Astrocyte (in vitro differentiated cells and primary cell): ENCODE results near the gene FHIT. TPM values are rescaled to one million over a fixed set of nuclear protein-coding genes. Genes with fewer than 3 reads are reported as not detected.

Experiments
- DNase-seq: peaks from one replicate; pipeline ENCODE4 v3.0.0-alpha.2; 2010; ENCODE audit warnings: low read depth
- FAIRE-seq: peaks from 2 replicates; lab custom pipeline; 2011; peaks lifted over from hg19 to GRCh38; lab: Jason Lieb, UNC
- H2AFZ ChIP-seq: 2 replicates; pipeline ENCODE4 v1.6.0; 2012; ENCODE audit warnings: low read depth, low read length, inconsistent platforms
- H3K27ac ChIP-seq: 2 replicates; pipeline ENCODE4 v1.5.1; 2011; ENCODE audit warnings: low read depth, low read length, inconsistent platforms
- H3K27me3 ChIP-seq: 2 replicates; pipeline ENCODE4 v1.6.0; 2011; ENCODE audit warnings: low read length, inconsistent platforms; ENCODE audit not compliant: insufficient read depth
- H3K36me3 ChIP-seq: 2 replicates; pipeline ENCODE4 v1.5.1; 2011; ENCODE audit warnings: low read length, inconsistent platforms; ENCODE audit not compliant: insufficient read depth
- H3K4me1 ChIP-seq: 2 replicates; pipeline ENCODE4 v1.5.1; 2011; ENCODE audit warnings: low read length, inconsistent platforms; ENCODE audit not compliant: insufficient read depth
- H3K4me2 ChIP-seq: 2 replicates; pipeline ENCODE4 v1.6.0; 2012; ENCODE audit warnings: low read length, inconsistent platforms
- H3K4me3 ChIP-seq: 2 replicates; pipeline ENCODE4 v1.5.1; 2011; ENCODE audit warnings: low read depth, mild to moderate bottlenecking, low read length, inconsistent platforms; ENCODE audit not compliant: insufficient read depth
- H3K79me2 ChIP-seq: 2 replicates; pipeline ENCODE4 v1.6.0; 2012; ENCODE audit warnings: mild to moderate bottlenecking, low read length, inconsistent platforms; ENCODE audit not compliant: insufficient read depth
- H3K9ac ChIP-seq: 2 replicates; pipeline ENCODE4 v1.6.0; 2012; ENCODE audit warnings: mild to moderate bottlenecking, low read length, inconsistent platforms
- H3K9me3 ChIP-seq: 2 replicates; pipeline ENCODE4 v1.5.1; 2012; ENCODE audit warnings: low read depth, mild to moderate bottlenecking, low read length, inconsistent platforms; ENCODE audit not compliant: insufficient read depth
- H4K20me1 ChIP-seq: 2 replicates; pipeline ENCODE4 v1.6.0; 2012; ENCODE audit warnings: low read length, inconsistent platforms; ENCODE audit not compliant: insufficient read depth
- H3K27ac Mint-ChIP-seq: one replicate; pipeline ENCODE4 v1.8.0; 2021; ENCODE audit warnings: mild to moderate bottlenecking, mixed read lengths; ENCODE audit not compliant: unreplicated experiment
- H3K27me3 Mint-ChIP-seq: one replicate; pipeline ENCODE4 v1.8.0; 2021; ENCODE audit warnings: low read depth, mixed read lengths; ENCODE audit not compliant: unreplicated experiment
- H3K36me3 Mint-ChIP-seq: one replicate; pipeline ENCODE4 v1.8.0; 2021; ENCODE audit warnings: low read depth, mixed read lengths; ENCODE audit not compliant: unreplicated experiment
- H3K4me1 Mint-ChIP-seq: one replicate; pipeline ENCODE4 v1.8.0; 2021; ENCODE audit warnings: low read depth, mixed read lengths; ENCODE audit not compliant: unreplicated experiment
- H3K4me3 Mint-ChIP-seq: one replicate; pipeline ENCODE4 v1.8.0; 2021; ENCODE audit warnings: mild to moderate bottlenecking, moderate library complexity, mixed read lengths; ENCODE audit not compliant: unreplicated experiment
- H3K9me3 Mint-ChIP-seq: one replicate; pipeline ENCODE4 v1.8.0; 2021; ENCODE audit warnings: mild to moderate bottlenecking, mixed read lengths; ENCODE audit not compliant: unreplicated experiment
- EZH2 ChIP-seq: IDR thresholded peaks from 2 replicates; pipeline ENCODE4 v1.6.1; 2012; ENCODE audit warnings: mild to moderate bottlenecking, low read length, inconsistent platforms; ENCODE audit not compliant: insufficient read depth
- total RNA-seq: library from RNA; stranded (reverse); gene quantifications from 2 replicates; pipeline ENCODE4 v1.2.1, GENCODE V29; 2021
- TF ChIP-seq, protein P1 (sequence below): IDR thresholded peaks from 2 replicates; pipeline ENCODE4 v1.5.1; 2011; ENCODE audit warnings: low read depth, mild to moderate bottlenecking, inconsistent platforms, low read length, moderate library complexity; ENCODE audit not compliant: insufficient read depth

FHIT gene
- total RNA-seq, 1 donor from 2014 or later = 6.7 TPM

DNA sequence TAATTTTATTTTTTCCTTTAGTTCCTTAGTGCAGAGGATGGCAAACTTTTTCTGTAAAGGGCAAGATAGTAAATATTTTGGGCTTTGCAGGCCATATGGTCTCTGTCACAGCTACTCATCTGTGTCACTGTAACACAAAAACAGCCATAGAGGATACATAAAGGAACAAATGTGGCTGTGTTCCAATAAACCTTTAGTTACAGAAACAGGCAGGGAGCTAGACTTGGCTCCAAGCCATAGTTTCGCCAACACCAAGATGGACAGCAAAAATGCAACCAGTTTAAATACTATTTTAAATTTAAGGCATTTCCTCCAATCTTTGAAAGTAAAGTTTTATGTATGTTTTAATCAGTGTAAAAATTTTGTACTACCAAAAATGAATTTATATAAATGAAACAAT is 753.4 kb downstream of the FHIT start:
- no peak overlapping the region for H3K4me3 ChIP-seq
- FAIRE-seq = no peak
- H3K27ac Mint-ChIP-seq = no peak overlapping the region
- TF ChIP-seq, protein P1, sequence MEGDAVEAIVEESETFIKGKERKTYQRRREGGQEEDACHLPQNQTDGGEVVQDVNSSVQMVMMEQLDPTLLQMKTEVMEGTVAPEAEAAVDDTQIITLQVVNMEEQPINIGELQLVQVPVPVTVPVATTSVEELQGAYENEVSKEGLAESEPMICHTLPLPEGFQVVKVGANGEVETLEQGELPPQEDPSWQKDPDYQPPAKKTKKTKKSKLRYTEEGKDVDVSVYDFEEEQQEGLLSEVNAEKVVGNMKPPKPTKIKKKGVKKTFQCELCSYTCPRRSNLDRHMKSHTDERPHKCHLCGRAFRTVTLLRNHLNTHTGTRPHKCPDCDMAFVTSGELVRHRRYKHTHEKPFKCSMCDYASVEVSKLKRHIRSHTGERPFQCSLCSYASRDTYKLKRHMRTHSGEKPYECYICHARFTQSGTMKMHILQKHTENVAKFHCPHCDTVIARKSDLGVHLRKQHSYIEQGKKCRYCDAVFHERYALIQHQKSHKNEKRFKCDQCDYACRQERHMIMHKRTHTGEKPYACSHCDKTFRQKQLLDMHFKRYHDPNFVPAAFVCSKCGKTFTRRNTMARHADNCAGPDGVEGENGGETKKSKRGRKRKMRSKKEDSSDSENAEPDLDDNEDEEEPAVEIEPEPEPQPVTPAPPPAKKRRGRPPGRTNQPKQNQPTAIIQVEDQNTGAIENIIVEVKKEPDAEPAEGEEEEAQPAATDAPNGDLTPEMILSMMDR = no peak
- no peak for TF ChIP-seq EZH2
- no peak overlapping the region for H3K4me2 ChIP-seq
- no peak for DNase-seq
- H3K36me3 Mint-ChIP-seq = no peaks in the 10 kb centered on the region
- no peak overlapping the region for H3K9ac ChIP-seq
- H4K20me1 ChIP-seq = no peaks in the 10 kb centered on the region
- no peak overlapping the region for H2AFZ ChIP-seq
- no peaks in the 10 kb centered on the region for H3K4me1 ChIP-seq
- H3K27ac ChIP-seq = no peak overlapping the region
- H3K79me2 ChIP-seq = no peaks in the 10 kb centered on the region
- no peaks in the 10 kb centered on the region for H3K4me1 Mint-ChIP-seq
- H3K27me3 Mint-ChIP-seq = no peaks in the 10 kb centered on the region
- H3K36me3 ChIP-seq = no peaks in the 10 kb centered on the region
- no peak overlapping the region for H3K4me3 Mint-ChIP-seq
- peaks cover 3% of the 10 kb centered on the region for H3K9me3 Mint-ChIP-seq
- H3K27me3 ChIP-seq = no peaks in the 10 kb centered on the region
- no peaks in the 10 kb centered on the region for H3K9me3 ChIP-seq

DNA sequence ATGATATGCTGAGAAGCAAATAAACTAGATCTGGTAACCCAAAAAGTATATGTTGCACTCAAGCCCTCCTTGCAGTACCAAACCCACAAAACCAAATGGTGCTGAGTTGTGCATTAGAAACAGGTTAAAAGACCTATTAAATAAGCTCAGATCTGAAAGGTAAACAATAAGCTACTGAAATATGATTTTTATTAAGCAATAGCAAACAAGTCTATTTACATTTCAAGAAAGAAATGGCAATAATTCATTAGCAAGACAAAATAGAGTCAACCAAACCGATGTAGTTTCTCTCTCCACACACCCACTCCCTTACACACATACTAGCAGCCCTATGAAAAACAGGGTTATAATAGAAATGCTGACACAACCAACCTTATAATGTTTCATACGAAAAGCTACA is 760.3 kb downstream of the FHIT start:
- FAIRE-seq = no peak
- no peaks in the 10 kb centered on the region for H3K9me3 ChIP-seq
- H3K4me1 Mint-ChIP-seq = no peaks in the 10 kb centered on the region
- no peaks in the 10 kb centered on the region for H3K36me3 Mint-ChIP-seq
- TF ChIP-seq EZH2 = no peak
- TF ChIP-seq, protein P1 = no peak
- no peaks in the 10 kb centered on the region for H4K20me1 ChIP-seq
- peaks cover 3% of the 10 kb centered on the region for H3K9me3 Mint-ChIP-seq
- H3K27ac Mint-ChIP-seq = no peak overlapping the region
- no peaks in the 10 kb centered on the region for H3K79me2 ChIP-seq
- no peak overlapping the region for H3K4me3 ChIP-seq
- H3K4me1 ChIP-seq = no peaks in the 10 kb centered on the region
- H2AFZ ChIP-seq = no peak overlapping the region
- no peak overlapping the region for H3K4me3 Mint-ChIP-seq
- no peak overlapping the region for H3K27ac ChIP-seq
- no peak overlapping the region for H3K4me2 ChIP-seq
- no peaks in the 10 kb centered on the region for H3K27me3 ChIP-seq
- no peaks in the 10 kb centered on the region for H3K36me3 ChIP-seq
- no peak for DNase-seq
- H3K27me3 Mint-ChIP-seq = no peaks in the 10 kb centered on the region
- no peak overlapping the region for H3K9ac ChIP-seq

DNA sequence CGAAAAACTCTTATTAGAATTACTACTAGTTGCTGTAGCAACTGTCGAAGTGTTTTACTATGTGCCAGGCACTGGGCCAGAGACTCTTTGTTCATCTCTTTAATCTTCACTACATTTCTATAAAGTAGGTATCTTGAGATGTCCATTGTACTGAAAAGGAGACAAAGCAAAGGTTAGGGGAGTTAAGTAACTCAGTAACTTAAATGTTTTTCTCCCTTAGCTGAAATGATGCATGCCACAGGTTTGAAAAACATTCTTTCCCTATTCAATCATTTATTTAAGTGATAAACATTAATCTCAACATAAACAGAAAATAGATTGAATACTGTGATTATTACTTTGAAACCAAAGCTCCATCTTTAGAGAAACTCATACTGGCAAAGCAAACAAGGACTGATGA is 776.2 kb downstream of the FHIT start:
- Histone ChIP-seq H3K4me3 (no peak overlapping the region), H3K9ac (no peak overlapping the region), H3K27ac (no peak overlapping the region), H3K36me3 (no peaks in the 10 kb centered on the region), H3K27me3 (no peaks in the 10 kb centered on the region), H2AFZ (no peak overlapping the region), H3K4me1 (no peaks in the 10 kb centered on the region), H4K20me1 (no peaks in the 10 kb centered on the region), H3K4me2 (no peak overlapping the region), H3K79me2 (no peaks in the 10 kb centered on the region), H3K9me3 (no peaks in the 10 kb centered on the region)
- FAIRE-seq (no peak), DNase-seq (no peak)
- no peaks in the 10 kb centered on the region for H3K27me3 Mint-ChIP-seq
- H3K4me3 Mint-ChIP-seq = no peak overlapping the region
- TF ChIP-seq EZH2 = no peak
- TF ChIP-seq, protein P1 = no peak
- H3K36me3 Mint-ChIP-seq = no peaks in the 10 kb centered on the region
- no peaks in the 10 kb centered on the region for H3K9me3 Mint-ChIP-seq
- no peaks in the 10 kb centered on the region for H3K4me1 Mint-ChIP-seq
- no peak overlapping the region for H3K27ac Mint-ChIP-seq
